Transverse colon (tissue), 4 donors: Measurements from ENCODE around the gene LMCD1. TPM values are rescaled to one million over a fixed set of nuclear protein-coding genes. Genes with fewer than 3 reads are reported as not detected.

ENCODE experiments used
- DNase-seq: peaks from one replicate; pipeline ENCODE4 v3.0.0-alpha.2; 2019
- H3K27ac ChIP-seq, 4 donors: fragments of 200-600 bp; sonication (generic); 2 replicates each; pipeline ENCODE4 v1.5.1; 2016 to 2018; ENCODE audit warnings: inconsistent platforms in 4 of 4
- H3K27me3 ChIP-seq: fragments of 200-600 bp; sonication (generic); 2 replicates; pipeline ENCODE4 v1.5.1; 2017; ENCODE audit warnings: inconsistent platforms
- H3K36me3 ChIP-seq, 4 donors: fragments of 200-600 bp; sonication (generic); 2 replicates each; pipeline ENCODE4 v1.5.1; 2017 to 2019; ENCODE audit warnings: inconsistent platforms in 4 of 4
- H3K4me1 ChIP-seq, 4 donors: fragments of 200-600 bp; sonication (generic); 2 replicates each; pipeline ENCODE4 v1.5.1; 2017 to 2020; ENCODE audit warnings: inconsistent platforms in 4 of 4
- H3K4me3 ChIP-seq, 4 donors: fragments of 200-600 bp; sonication (generic); 1 replicate in 1 of 4; 2 replicates in 3 of 4; pipeline versions ENCODE4 v1.5.1 to v1.6.1; 2017 to 2019; ENCODE audit warnings: inconsistent platforms in 4 of 4
- H3K9me3 ChIP-seq, 2 donors: fragments of 200-600 bp; sonication (generic); 2 replicates each; pipeline ENCODE4 v1.5.1; 2017 to 2019; ENCODE audit warnings: inconsistent platforms in 2 of 2
- CTCF ChIP-seq, 5 experiments: fragments of 200-600 bp in 3 of 5; fragments of 450-650 bp in 2 of 5; sonication (generic) in 3 of 5; IDR thresholded peaks; 1 replicate in 2 of 5; 2 replicates in 3 of 5; pipeline ENCODE4 v1.5.1; 2016 to 2017; ENCODE audit warnings: antibody characterized with exemption in 5 of 5, inconsistent platforms in 3 of 5, mild to moderate bottlenecking in 2 of 5, moderate library complexity in 1 of 5
- EP300 ChIP-seq: sonication (generic); formaldehyde crosslinking; IDR thresholded peaks from one replicate; pipeline ENCODE4 v1.6.1; 2017; ENCODE audit warnings: antibody characterized with exemption, low read depth
- POLR2A ChIP-seq: fragments of 450-650 bp; IDR thresholded peaks from one replicate; pipeline ENCODE4 v1.6.1; 2016; ENCODE audit warnings: antibody characterized with exemption, mild to moderate bottlenecking, moderate library complexity
- POLR2AphosphoS5 ChIP-seq, 3 donors: sonication (generic); formaldehyde crosslinking; IDR thresholded peaks; one replicate each; pipeline ENCODE4 v1.6.1; 2016; ENCODE audit warnings: antibody characterized with exemption in 3 of 3
- WGBS, 2 donors: methylation state at CpG; one replicate each; pipeline ENCODE4 v1.1.5; 2018; ENCODE audit warnings: low coverage in 1 of 2; 5-methylcytosine and 5-hydroxymethylcytosine counted together
- in situ Hi-C, 4 donors: fragments of 200-750 bp; cut with MboI; loops; one replicate each; pipeline versions ENCODE4 v1.15.0 to v1.15.1; 2017; ENCODE audit warnings: low sequenced_read_pairs in 3 of 4, low pct_ligation_motif_present in 1 of 4, low pct_unique_long_range_greater_than_20kb in 1 of 4
- intact Hi-C: fragments of 100-400 bp; cut with DNase I; formaldehyde crosslinking; loops from one replicate; pipeline ENCODE4 v1.15.1; 2023; ENCODE audit warnings: low total_unique reads
- total RNA-seq, 4 donors: library from RNA; depleted of rRNA; stranded (reverse); fragments of >200 nt; gene quantifications; one replicate each; pipeline ENCODE4 v1.1.0, GENCODE V29; 2016

LMCD1 gene
- total RNA-seq, 4 donors from 2014 or later: 6.7 to 26.6 (median 9.6) TPM

- no peaks in the 10 kb centered on the region for H3K36me3 ChIP-seq
These were observed 4.0 kb upstream of the LMCD1 start for GRCh38 chr3:8497582-8497981.

GRCh38 chr3:8499181-8499611, 2.4 kb upstream of the LMCD1 start:
- H3K9me3 ChIP-seq: no peaks in the 10 kb centered on the region
- peaks cover 3 to 24% (median 14%) of the 10 kb centered on the region in 4 donors for H3K4me1 ChIP-seq
- no peaks in the 10 kb centered on the region for H3K36me3 ChIP-seq
- WGBS, 2 donors: 21 to 30% methylated on average over 1 of the region's 1 CpG
- no peak for DNase-seq
- peak overlapping the region in 1 of 4 donors; percentile 21 for H3K27ac ChIP-seq
- intact Hi-C loops (loop anchor here (10.0 kb wide), 1 partner anchor 54 kb away; no protein-coding TSS in a partner anchor), in situ Hi-C loops (no loop called here)
- TF ChIP-seq CTCF (IDR thresholded peaks at IDR 0.05): no peak
- no peak for TF ChIP-seq POLR2AphosphoS5 (IDR thresholded peaks at IDR 0.05)
- TF ChIP-seq POLR2A: no peak
- TF ChIP-seq EP300: no peak
- H3K27me3 ChIP-seq: no peaks in the 10 kb centered on the region
- no peak overlapping the region for H3K4me3 ChIP-seq

More at GRCh38 chr3:8497582-8497981, 4.0 kb upstream of the LMCD1 start:
- Histone ChIP-seq H3K4me1 (peaks cover 2 to 17% (median 10%) of the 10 kb centered on the region in 4 donors), H3K27me3 (no peaks in the 10 kb centered on the region), H3K9me3 (no peaks in the 10 kb centered on the region), H3K4me3 (no peak overlapping the region), H3K27ac (no peak overlapping the region)
- in situ Hi-C loops: no loop called here
- intact Hi-C loops: loop anchor here (10.0 kb wide), 1 partner anchor 53 kb away; no protein-coding TSS in a partner anchor
- 83 to 88% methylated on average over 1 of the region's 1 CpG for WGBS, 2 donors
- TF ChIP-seq EP300 (no peak), POLR2AphosphoS5 (IDR thresholded peaks at IDR 0.05) (no peak), CTCF (IDR thresholded peaks at IDR 0.05) (no peak), POLR2A (no peak)
- DNase-seq: no peak

GRCh38 chr3:8500319-8500988, 1.2 kb upstream of the LMCD1 start:
- WGBS, 2 donors: 30 to 34% methylated on average over 6 to 11 of the region's 11 CpGs
- no peaks in the 10 kb centered on the region for H3K27me3 ChIP-seq
- peak overlapping the region in 1 of 4 donors; percentile 39 for H3K4me3 ChIP-seq
- no peaks in the 10 kb centered on the region for H3K9me3 ChIP-seq
- intact Hi-C loops: no loop called here
- no peak for TF ChIP-seq CTCF (IDR thresholded peaks at IDR 0.05)
- TF ChIP-seq EP300: no peak
- TF ChIP-seq POLR2A: no peak
- no peak for TF ChIP-seq POLR2AphosphoS5 (IDR thresholded peaks at IDR 0.05)
- H3K36me3 ChIP-seq: no peaks in the 10 kb centered on the region
- in situ Hi-C loops: no loop called here
- peak overlapping the region; percentile 78 to 84 (median 82) for H3K27ac ChIP-seq
- H3K4me1 ChIP-seq: peaks cover 3 to 30% (median 16%) of the 10 kb centered on the region in 4 donors
- no peak for DNase-seq

GRCh38 chr3:8500989-8501370, 643 bp upstream of the LMCD1 start:
- TF ChIP-seq POLR2AphosphoS5 (IDR thresholded peaks at IDR 0.05) (no peak), CTCF (IDR thresholded peaks at IDR 0.05) (no peak), EP300 (no peak)
- H3K36me3 ChIP-seq: no peaks in the 10 kb centered on the region
- H3K27me3 ChIP-seq: no peaks in the 10 kb centered on the region
- H3K4me3 ChIP-seq: peak overlapping the region; percentile 26 to 58 (median 33)
- intact Hi-C loops (no loop called here), in situ Hi-C loops (no loop called here)
- DNase-seq: no peak
- peaks cover 9 to 35% (median 18%) of the 10 kb centered on the region in 4 donors for H3K4me1 ChIP-seq
- 7% methylated on average over 5 to 8 of the region's 8 CpGs for WGBS, 2 donors
- no peaks in the 10 kb centered on the region for H3K9me3 ChIP-seq
- H3K27ac ChIP-seq: peak overlapping the region; percentile 78 to 84 (median 82)
